Melanocyte of skin (primary cell): ENCODE results near the gene GP9. TPM values are rescaled to one million over a fixed set of nuclear protein-coding genes. Genes with fewer than 3 reads are reported as not detected.

Experiments
- total RNA-seq, 2 donors: library from RNA; depleted of rRNA; stranded (reverse); fragments of >200 nt; gene quantifications; 2 replicates each; pipeline ENCODE4 v1.2.3, GENCODE V29; 2012

The GP9 gene
- total RNA-seq = not detected

DNA sequence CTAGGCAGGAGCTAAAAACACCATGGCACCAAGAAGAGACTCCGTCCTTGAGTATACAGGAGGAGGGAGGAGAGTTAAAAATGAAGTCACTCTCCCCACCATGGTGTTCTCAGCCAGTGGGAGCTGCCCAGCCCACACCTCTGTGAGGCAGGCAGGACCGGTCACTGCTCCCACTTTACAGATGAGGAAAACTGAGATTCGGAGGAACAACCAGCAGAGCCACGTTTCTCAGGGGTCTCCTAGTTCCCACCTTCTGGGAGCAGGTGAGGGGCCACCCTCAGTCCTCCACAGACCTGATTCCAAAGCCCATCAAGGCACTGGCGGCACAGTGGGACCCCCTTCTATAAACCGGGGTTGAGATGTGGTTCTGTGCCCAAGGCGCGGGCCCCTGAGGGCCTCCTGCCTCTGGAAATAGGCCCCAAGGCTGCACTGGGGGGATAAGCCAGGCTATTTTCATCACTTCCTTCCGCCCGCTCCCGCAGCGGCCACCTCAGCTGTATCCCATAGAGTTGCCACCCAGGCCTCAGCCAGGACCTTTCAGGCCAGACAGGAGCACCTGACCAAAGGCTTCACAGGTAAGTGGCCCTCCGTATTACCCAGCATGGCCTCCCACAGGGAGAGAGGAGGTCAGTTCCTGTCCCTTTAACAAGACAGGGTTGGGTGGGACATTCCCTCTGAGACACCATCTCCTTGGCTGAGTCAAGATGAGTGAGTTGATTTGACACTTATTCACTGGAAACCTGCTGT is at the start of gene GP9:
Gene GP9 (plus strand): TSS at position 504 of the 747 bp plus-strand sequence. CDS start 961 bp downstream, outside the sequence.

Other genes with a start within 250 kb of the GP9 start
- 10 to 100 TPM; 28.9 to 38.0 TPM for gene ACAD9, start 181.2 kb upstream of the GP9 start, total RNA-seq
- under 1 TPM in 1 of 2 donors, not detected in 1; under 0.01 TPM for gene CFAP92, start 66.7 kb upstream of the GP9 start, total RNA-seq
- gene EFCC1, start 59.5 kb upstream of the GP9 start, total RNA-seq = under 1 TPM; under 0.01 to 0.69 TPM
- gene RAB43, start 61.0 kb downstream of the GP9 start, total RNA-seq = 10 to 100 TPM; 23.7 to 29.0 TPM
- 10 to 100 TPM; 13.4 to 20.0 TPM for gene ISY1, start 100.3 kb downstream of the GP9 start, total RNA-seq
- gene CNBP, start 123.1 kb downstream of the GP9 start, total RNA-seq = 100 to 1,000 TPM; 167 to 238 TPM
- gene COPG1, start 188.8 kb downstream of the GP9 start, total RNA-seq = 100 to 1,000 TPM; 219 to 308 TPM
- gene HMCES, start 218.1 kb downstream of the GP9 start, total RNA-seq = 10 to 100 TPM; 15.1 to 18.6 TPM